ENCODE measurements around the gene FAF2. TPM values are rescaled to one million over a fixed set of nuclear protein-coding genes. Genes with fewer than 3 reads are reported as not detected.

FAF2 gene
- total RNA-seq, 1 donor from 2014 or later, result 31.8 TPM

GRCh38 chr5:176450077-176450476, 1.9 kb downstream of the FAF2 start:
- Histone ChIP-seq H3K9me3 (no peaks in the 10 kb centered on the region), H3K36me3 (peaks cover 10% of the 10 kb centered on the region), H3K4me1 (peaks cover 44% of the 10 kb centered on the region), H3K4me3 (no peak overlapping the region), H3K27ac (no peak overlapping the region), H3K27me3 (ENCODE audit: low read depth) (no peaks in the 10 kb centered on the region)
- intact Hi-C loops (cut with DNase I), result no loop called here
- TF ChIP-seq CTCF (IDR thresholded peaks at IDR 0.05), result no peak
- no peak for ATAC-seq
- DNase-seq, result no peak

DNA sequence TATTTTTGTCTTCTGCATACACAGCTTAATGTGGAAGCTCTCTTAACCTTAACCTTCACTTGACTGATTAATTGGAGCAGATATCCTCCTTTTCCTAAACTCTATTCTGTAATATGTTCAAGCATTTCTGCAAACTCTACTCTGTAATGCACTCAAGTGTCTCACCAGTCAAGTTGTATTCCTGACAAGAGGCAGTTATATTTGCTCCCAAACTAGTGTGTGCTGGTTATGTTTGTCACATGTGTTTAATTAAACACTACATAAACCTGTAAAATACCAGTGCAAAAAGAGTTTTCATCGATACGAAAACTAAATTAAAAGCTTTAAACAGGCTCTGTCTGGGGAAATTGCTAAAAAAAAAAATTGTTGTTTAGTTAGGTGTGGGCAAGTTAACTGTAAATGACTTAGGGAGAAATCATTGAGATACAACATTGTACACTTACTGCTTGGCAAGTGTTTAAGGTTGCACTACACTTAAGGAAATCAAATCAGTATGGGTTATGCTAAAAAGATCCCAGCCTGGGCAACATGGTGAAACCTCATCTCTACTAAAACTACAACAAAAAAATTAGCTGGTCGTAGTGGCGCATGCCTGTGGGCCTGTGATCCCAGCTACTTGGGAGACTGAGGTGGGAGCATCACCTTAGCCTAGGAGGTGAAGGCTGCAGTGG, 6.7 kb downstream of the FAF2 start:
- peak overlapping the region; percentile 25 for H3K27ac ChIP-seq
- H3K9me3 ChIP-seq, result no peaks in the 10 kb centered on the region
- H3K4me3 ChIP-seq, result no peak overlapping the region
- peaks cover 10% of the 10 kb centered on the region for H3K36me3 ChIP-seq
- DNase-seq (no peak), ATAC-seq (peak; percentile 83 to 94)
- intact Hi-C loops (cut with DNase I), result no loop called here
- TF ChIP-seq CTCF (IDR thresholded peaks at IDR 0.05), result no peak
- H3K27me3 ChIP-seq (ENCODE audit: low read depth), result no peaks in the 10 kb centered on the region
- peaks cover 38% of the 10 kb centered on the region for H3K4me1 ChIP-seq

- no peak overlapping the region for H3K4me3 ChIP-seq
- no peak for TF ChIP-seq CTCF (IDR thresholded peaks at IDR 0.05)
- H3K36me3 ChIP-seq, result no peaks in the 10 kb centered on the region
- intact Hi-C loops (cut with DNase I), result no loop called here
- H3K9me3 ChIP-seq, result no peaks in the 10 kb centered on the region
- DNase-seq (no peak), ATAC-seq (no peak)
- H3K27ac ChIP-seq, result no peak overlapping the region
- no peaks in the 10 kb centered on the region for H3K27me3 ChIP-seq (ENCODE audit: low read depth)
- H3K4me1 ChIP-seq, result peaks cover 20% of the 10 kb centered on the region
Measured at GRCh38 chr5:176458904-176459561, 10.8 kb downstream of the FAF2 start.

DNA sequence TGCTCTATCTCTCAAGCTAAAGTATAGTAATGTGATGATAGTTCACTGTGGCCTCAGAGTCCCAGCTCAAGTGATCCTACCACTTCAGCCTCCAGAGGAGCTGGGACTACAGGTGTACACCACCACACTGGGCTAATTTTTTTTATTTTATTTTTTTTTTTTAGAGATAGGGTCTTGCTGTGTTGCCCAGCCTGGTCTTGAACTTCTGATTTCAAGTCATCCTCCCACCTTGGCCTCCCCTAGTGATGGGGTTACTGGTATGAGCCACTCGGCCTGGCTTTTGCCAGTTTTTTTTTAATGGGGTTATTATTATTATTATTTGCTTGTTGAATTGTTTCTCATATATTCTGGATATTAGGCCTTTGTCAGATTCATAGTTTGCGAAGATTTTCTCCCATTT, 13.2 kb downstream of the FAF2 start:
- no peak for TF ChIP-seq CTCF (IDR thresholded peaks at IDR 0.05)
- Histone ChIP-seq H3K27me3 (ENCODE audit: low read depth) (no peaks in the 10 kb centered on the region), H3K36me3 (peaks cover 7% of the 10 kb centered on the region), H3K4me1 (peaks cover 24% of the 10 kb centered on the region), H3K9me3 (no peaks in the 10 kb centered on the region), H3K27ac (no peak overlapping the region), H3K4me3 (no peak overlapping the region)
- ATAC-seq (no peak), DNase-seq (no peak)
- intact Hi-C loops (cut with DNase I), result no loop called here

DNA sequence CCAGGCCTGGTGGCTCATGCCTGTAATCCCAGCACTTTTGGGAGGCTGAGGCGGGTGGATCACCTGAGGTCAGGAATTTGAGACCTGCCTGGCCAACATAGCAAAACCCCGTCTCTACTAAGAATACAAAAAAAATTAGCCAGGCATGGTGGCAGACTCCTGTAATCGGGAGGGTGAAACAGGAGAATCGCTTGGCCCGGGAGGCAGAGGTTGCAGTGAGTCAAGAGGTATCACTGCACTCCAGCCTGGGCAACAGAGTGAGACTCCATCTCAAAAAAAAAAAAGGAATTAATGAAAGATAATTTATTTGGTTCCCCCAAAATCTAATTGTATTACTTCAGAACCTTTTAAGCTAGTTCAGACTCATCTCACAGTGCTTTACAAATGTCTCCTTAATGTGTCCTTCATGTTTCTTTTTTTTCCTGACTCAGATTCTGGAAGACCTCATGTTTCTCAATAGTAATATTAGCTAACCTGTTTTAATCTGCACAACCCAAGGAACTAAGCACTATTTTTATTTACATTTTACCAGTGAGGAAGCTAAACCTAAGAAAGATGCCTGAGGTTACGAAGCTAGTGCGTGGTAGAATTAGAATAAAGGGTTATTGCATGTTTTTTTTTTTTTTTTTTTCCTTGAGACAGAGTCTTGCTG, 15.1 kb downstream of the FAF2 start:
- Histone ChIP-seq H3K27ac (no peak overlapping the region), H3K4me3 (no peak overlapping the region), H3K9me3 (no peaks in the 10 kb centered on the region), H3K36me3 (peaks cover 7% of the 10 kb centered on the region), H3K27me3 (ENCODE audit: low read depth) (no peaks in the 10 kb centered on the region), H3K4me1 (peaks cover 31% of the 10 kb centered on the region)
- no peak for TF ChIP-seq CTCF (IDR thresholded peaks at IDR 0.05)
- intact Hi-C loops (cut with DNase I), result no loop called here
- no peak for ATAC-seq
- no peak for DNase-seq

Measured in lower lobe of right lung (tissue), 2 donors.